Measurements from ENCODE around the gene LRSAM1. TPM values are rescaled to one million over a fixed set of nuclear protein-coding genes. Genes with fewer than 3 reads are reported as not detected.

LRSAM1 gene
- total RNA-seq, 1 donor from 2014 or later = 25.9 TPM

- DNase-seq = no peak
- Histone ChIP-seq H3K36me3 (peaks cover 28% of the 10 kb centered on the region), H3K27ac (no peak overlapping the region), H3K4me3 (no peak overlapping the region), H3K27me3 (ENCODE audit: low read depth) (no peaks in the 10 kb centered on the region), H3K9me3 (no peaks in the 10 kb centered on the region), H3K4me1 (peaks cover 40% of the 10 kb centered on the region)
- TF ChIP-seq CTCF (IDR thresholded peaks at IDR 0.05) = no peak
- intact Hi-C loops (cut with DNase I) = no loop called here
- ATAC-seq = no peak
Measured at GRCh38 chr9:127426756-127427155, 24.6 kb upstream of the LRSAM1 start.

GRCh38 chr9:127428348-127428747 is 23.0 kb upstream of the LRSAM1 start:
- no peak for ATAC-seq
- peaks cover 34% of the 10 kb centered on the region for H3K36me3 ChIP-seq
- no peak overlapping the region for H3K27ac ChIP-seq
- intact Hi-C loops (cut with DNase I) = no loop called here
- peaks cover 29% of the 10 kb centered on the region for H3K4me1 ChIP-seq
- TF ChIP-seq CTCF (IDR thresholded peaks at IDR 0.05) = no peak
- DNase-seq = no peak
- no peaks in the 10 kb centered on the region for H3K9me3 ChIP-seq
- no peaks in the 10 kb centered on the region for H3K27me3 ChIP-seq (ENCODE audit: low read depth)
- H3K4me3 ChIP-seq = no peak overlapping the region

- Histone ChIP-seq H3K27me3 (ENCODE audit: low read depth) (no peaks in the 10 kb centered on the region), H3K27ac (no peak overlapping the region), H3K4me3 (no peak overlapping the region), H3K9me3 (no peaks in the 10 kb centered on the region), H3K36me3 (peaks cover 55% of the 10 kb centered on the region), H3K4me1 (peaks cover 19% of the 10 kb centered on the region)
- TF ChIP-seq CTCF (IDR thresholded peaks at IDR 0.05) = no peak
- ATAC-seq = no peak
- DNase-seq = no peak
- intact Hi-C loops (cut with DNase I) = no loop called here
Measured at GRCh38 chr9:127430415-127430814, 20.9 kb upstream of the LRSAM1 start.

- no peak overlapping the region for H3K27ac ChIP-seq
- intact Hi-C loops (cut with DNase I) = no loop called here
- DNase-seq (no peak), ATAC-seq (no peak)
- H3K9me3 ChIP-seq = no peaks in the 10 kb centered on the region
- TF ChIP-seq CTCF (IDR thresholded peaks at IDR 0.05) = no peak
- H3K36me3 ChIP-seq = peaks cover 97% of the 10 kb centered on the region
- H3K4me1 ChIP-seq = no peaks in the 10 kb centered on the region
- no peaks in the 10 kb centered on the region for H3K27me3 ChIP-seq (ENCODE audit: low read depth)
- H3K4me3 ChIP-seq = no peak overlapping the region
Measured at GRCh38 chr9:127437497-127438264, 13.6 kb upstream of the LRSAM1 start.

- no peak for TF ChIP-seq CTCF (IDR thresholded peaks at IDR 0.05)
- no peak for ATAC-seq
- no peak overlapping the region for H3K4me3 ChIP-seq
- H3K4me1 ChIP-seq = no peaks in the 10 kb centered on the region
- H3K36me3 ChIP-seq = peaks cover 98% of the 10 kb centered on the region
- no peaks in the 10 kb centered on the region for H3K27me3 ChIP-seq (ENCODE audit: low read depth)
- intact Hi-C loops (cut with DNase I) = no loop called here
- no peaks in the 10 kb centered on the region for H3K9me3 ChIP-seq
- DNase-seq = no peak
- no peak overlapping the region for H3K27ac ChIP-seq
Measured at GRCh38 chr9:127438394-127438793, 12.9 kb upstream of the LRSAM1 start.
